GM23338 (cell line): ENCODE data around the gene TIMM29.

Experiments
- CREB1 ChIP-seq: fragments of 250-450 bp; sonication (Bioruptor Pico); IDR thresholded peaks from 2 replicates; pipeline ENCODE4 v1.5.0; 2020; ENCODE audit warnings: low read depth, mild to moderate bottlenecking, moderate library complexity
- CTCF ChIP-seq, 2 experiments: fragments of 200-600 bp in 1 of 2; sonication (generic) in 1 of 2; conservative IDR thresholded peaks; 2 replicates each; pipeline versions ENCODE4 v1.5.1 to v1.6.1; 2016 to 2017; ENCODE audit warnings: antibody characterized with exemption in 2 of 2, low read depth in 2 of 2, mild to moderate bottlenecking in 2 of 2, moderate library complexity in 1 of 2
- EZH2 ChIP-seq: fragments of 200-600 bp; sonication (generic); IDR thresholded peaks from one replicate; pipeline ENCODE4 v1.8.0; 2017; ENCODE audit warnings: antibody characterized with exemption, mild to moderate bottlenecking, low read depth; ENCODE audit not compliant: unreplicated experiment
- EZH2phosphoT487 ChIP-seq: fragments of 200-600 bp; sonication (generic); IDR thresholded peaks from one replicate; pipeline ENCODE4 v1.8.1; 2018; ENCODE audit warnings: antibody characterized with exemption; ENCODE audit not compliant: unreplicated experiment
- JUNB ChIP-seq: IDR thresholded peaks from one replicate; pipeline ENCODE4 v1.6.1; 2016; ENCODE audit warnings: antibody characterized with exemption; ENCODE audit not compliant: unreplicated experiment
- NANOG ChIP-seq: IDR thresholded peaks from 2 replicates; pipeline ENCODE4 v1.6.1; 2016; ENCODE audit warnings: antibody characterized with exemption, borderline replicate concordance
- POLR2AphosphoS5 ChIP-seq: IDR thresholded peaks from 2 replicates; pipeline ENCODE4 v1.6.1; 2016; ENCODE audit warnings: antibody characterized with exemption, low read depth
- STAT1 ChIP-seq: IDR thresholded peaks from one replicate; pipeline ENCODE4 v1.6.1; 2016; ENCODE audit warnings: antibody characterized with exemption; ENCODE audit not compliant: unreplicated experiment
- ZNF114 ChIP-seq: fragments of 250-450 bp; sonication (Bioruptor Pico); IDR thresholded peaks from 2 replicates; pipeline ENCODE4 v1.5.0; 2020; ENCODE audit warnings: mild to moderate bottlenecking, moderate library complexity
- TF ChIP-seq, protein P1 (sequence below): IDR thresholded peaks from one replicate; pipeline ENCODE4 v1.6.1; 2018; ENCODE audit warnings: antibody characterized with exemption; ENCODE audit not compliant: unreplicated experiment

GRCh38 chr19:10923260-10924112 lies 5.1 kb upstream of the TIMM29 start:
- no peak for TF ChIP-seq CTCF (conservative IDR thresholded peaks at IDR 0.05; ENCODE audit: low read depth in 2 of 2)
- TF ChIP-seq EZH2phosphoT487: no peak
- TF ChIP-seq JUNB: no peak
- TF ChIP-seq STAT1: no peak
- TF ChIP-seq CREB1 (CRISPR knock-in tag): no peak
- TF ChIP-seq, protein P1, sequence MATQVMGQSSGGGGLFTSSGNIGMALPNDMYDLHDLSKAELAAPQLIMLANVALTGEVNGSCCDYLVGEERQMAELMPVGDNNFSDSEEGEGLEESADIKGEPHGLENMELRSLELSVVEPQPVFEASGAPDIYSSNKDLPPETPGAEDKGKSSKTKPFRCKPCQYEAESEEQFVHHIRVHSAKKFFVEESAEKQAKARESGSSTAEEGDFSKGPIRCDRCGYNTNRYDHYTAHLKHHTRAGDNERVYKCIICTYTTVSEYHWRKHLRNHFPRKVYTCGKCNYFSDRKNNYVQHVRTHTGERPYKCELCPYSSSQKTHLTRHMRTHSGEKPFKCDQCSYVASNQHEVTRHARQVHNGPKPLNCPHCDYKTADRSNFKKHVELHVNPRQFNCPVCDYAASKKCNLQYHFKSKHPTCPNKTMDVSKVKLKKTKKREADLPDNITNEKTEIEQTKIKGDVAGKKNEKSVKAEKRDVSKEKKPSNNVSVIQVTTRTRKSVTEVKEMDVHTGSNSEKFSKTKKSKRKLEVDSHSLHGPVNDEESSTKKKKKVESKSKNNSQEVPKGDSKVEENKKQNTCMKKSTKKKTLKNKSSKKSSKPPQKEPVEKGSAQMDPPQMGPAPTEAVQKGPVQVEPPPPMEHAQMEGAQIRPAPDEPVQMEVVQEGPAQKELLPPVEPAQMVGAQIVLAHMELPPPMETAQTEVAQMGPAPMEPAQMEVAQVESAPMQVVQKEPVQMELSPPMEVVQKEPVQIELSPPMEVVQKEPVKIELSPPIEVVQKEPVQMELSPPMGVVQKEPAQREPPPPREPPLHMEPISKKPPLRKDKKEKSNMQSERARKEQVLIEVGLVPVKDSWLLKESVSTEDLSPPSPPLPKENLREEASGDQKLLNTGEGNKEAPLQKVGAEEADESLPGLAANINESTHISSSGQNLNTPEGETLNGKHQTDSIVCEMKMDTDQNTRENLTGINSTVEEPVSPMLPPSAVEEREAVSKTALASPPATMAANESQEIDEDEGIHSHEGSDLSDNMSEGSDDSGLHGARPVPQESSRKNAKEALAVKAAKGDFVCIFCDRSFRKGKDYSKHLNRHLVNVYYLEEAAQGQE: no peak
- TF ChIP-seq ZNF114 (CRISPR knock-in tag): no peak
- TF ChIP-seq POLR2AphosphoS5: no peak; the same call in 1 of the 2 replicates
- no peak for TF ChIP-seq EZH2
- TF ChIP-seq NANOG: no peak
